HCT116 (cell line): ENCODE results near the gene TMEM244. TPM values are rescaled to one million over a fixed set of nuclear protein-coding genes. Genes with fewer than 3 reads are reported as not detected.

Source experiments
- ATAC-seq: fragments of 200-7000 bp; cut with Tn5 transposase; 2 replicates; pipeline ENCODE4 v1.9.1; 2020; ENCODE audit warnings: mild to moderate bottlenecking, moderate library complexity
- BruUV-seq: library from RNA; stranded (reverse); fragments of 400-500 nt; replicated peaks from 2 replicates; lab custom pipeline; 2021; lab: Mats Ljungman, UMichigan
- CTCF ChIA-PET: fragments of 300-600 bp; sonication (Branson Sonifier 250); formaldehyde crosslinking; loops from one replicate; lab custom pipeline; 2021; ENCODE audit warnings: antibody characterized with exemption; lab: Charles Lee
- POLR2A ChIA-PET: fragments of 300-600, 350-600 bp; sonication (Branson Sonifier 250); formaldehyde crosslinking; loops from one replicate; lab custom pipeline; 2021; ENCODE audit warnings: antibody characterized with exemption; lab: Charles Lee
- RAD21 ChIA-PET, 2 experiments: fragments of 300-600 bp; sonication (Branson Sonifier 250); formaldehyde crosslinking; loops; one replicate each; lab custom pipeline; 2023; ENCODE audit warnings: low total read pairs in 2 of 2; ENCODE audit not compliant: uncharacterized antibody in 2 of 2, unreplicated experiment in 2 of 2, low non-redundant PET in 1 of 2; lab: Charles Lee
- DNase-seq: peaks from one replicate; pipeline ENCODE4 v3.0.0-alpha.2; 2010; ENCODE audit warnings: low read depth, low spot score
- H2AFZ ChIP-seq: fragments of 200-600 bp; shearing (Covaris generic), sonication (generic); 2 replicates; pipeline ENCODE4 v1.6.1; 2017; ENCODE audit warnings: low read depth, mixed run types, mixed read lengths, antibody characterized with exemption, low read length; ENCODE audit not compliant: poor library complexity, severe bottlenecking
- H3K27ac ChIP-seq: 2 replicates; pipeline ENCODE4 v1.5.1; 2012; ENCODE audit warnings: low read depth, low read length
- H3K27me3 ChIP-seq: fragments of 200-600 bp; sonication (generic); 2 replicates; pipeline ENCODE4 v1.6.1; 2016; ENCODE audit warnings: mixed run types, low read length, mixed read lengths; ENCODE audit not compliant: insufficient read depth
- H3K36me3 ChIP-seq, 2 experiments: fragments of 200-500 bp in 1 of 2; fragments of 200-600 bp in 1 of 2; sonication (Bioruptor generic) in 1 of 2; sonication (generic) in 1 of 2; 2 replicates each; pipeline versions ENCODE4 v1.5.1 to v1.6.1; 2014 to 2016; ENCODE audit warnings: low read length in 2 of 2, inconsistent platforms in 1 of 2, mixed read lengths in 1 of 2, mixed run types in 1 of 2; ENCODE audit not compliant: insufficient read depth in 2 of 2, control insufficient read depth in 1 of 2
- H3K4me1 ChIP-seq, 2 experiments: fragments of 200-600 bp in 1 of 2; sonication (generic) in 1 of 2; 2 replicates each; pipeline versions ENCODE4 v1.5.1 to v1.6.1; 2012 to 2017; ENCODE audit warnings: low read length in 2 of 2, inconsistent platforms in 1 of 2, mild to moderate bottlenecking in 1 of 2, mixed read lengths in 1 of 2, mixed run types in 1 of 2, moderate library complexity in 1 of 2; ENCODE audit not compliant: insufficient read depth in 2 of 2, control insufficient read depth in 1 of 2
- H3K4me2 ChIP-seq: fragments of 200-600 bp; sonication (generic); 2 replicates; pipeline ENCODE4 v1.6.1; 2017; ENCODE audit warnings: mixed run types, low read length, mixed read lengths
- H3K4me3 ChIP-seq, 2 experiments: fragments of 200-600 bp in 1 of 2; sonication (generic) in 1 of 2; replicated peaks in 1 of 2; 2 replicates each; pipeline ENCODE4 v1.5.1; 2011 to 2016; ENCODE audit warnings: low read length in 2 of 2, control low read depth in 1 of 2, low read depth in 1 of 2, mild to moderate bottlenecking in 1 of 2, mixed read lengths in 1 of 2, mixed run types in 1 of 2
- H3K79me2 ChIP-seq: fragments of 200-600 bp; sonication (generic); 2 replicates; pipeline ENCODE4 v1.6.1; 2017; ENCODE audit warnings: mild to moderate bottlenecking, mixed run types, low read length, moderate library complexity, mixed read lengths; ENCODE audit not compliant: insufficient read depth
- H3K9ac ChIP-seq: fragments of 200-600 bp; sonication (generic); 2 replicates; pipeline ENCODE4 v1.6.1; 2016; ENCODE audit warnings: low read length, mixed read lengths
- H3K9me2 ChIP-seq: fragments of 200-600 bp; sonication (generic), shearing (Covaris generic); 2 replicates; pipeline ENCODE4 v1.6.1; 2017; ENCODE audit warnings: mixed run types, mild to moderate bottlenecking, moderate library complexity; ENCODE audit not compliant: insufficient read depth
- H3K9me3 ChIP-seq, 2 experiments: fragments of 200-500 bp in 1 of 2; fragments of 200-600 bp in 1 of 2; sonication (Bioruptor generic) in 1 of 2; sonication (generic) in 1 of 2; 2 replicates each; pipeline ENCODE4 v1.6.1; 2014 to 2017; ENCODE audit warnings: low read length in 2 of 2, mixed read lengths in 2 of 2, inconsistent platforms in 1 of 2, low read depth in 1 of 2, mild to moderate bottlenecking in 1 of 2, mixed run types in 1 of 2, moderate library complexity in 1 of 2; ENCODE audit not compliant: control insufficient read depth in 1 of 2, insufficient read depth in 1 of 2
- H4K20me1 ChIP-seq: fragments of 200-600 bp; sonication (generic), shearing (Covaris generic); 2 replicates; pipeline ENCODE4 v1.6.1; 2017; ENCODE audit warnings: mixed run types, mild to moderate bottlenecking, moderate library complexity; ENCODE audit not compliant: insufficient read depth
- CBX3 ChIP-seq: IDR thresholded peaks from 2 replicates; pipeline ENCODE4 v1.6.1; 2012; ENCODE audit warnings: low read depth
- CEBPB ChIP-seq: IDR thresholded peaks from 2 replicates; pipeline ENCODE4 v1.6.1; 2012; ENCODE audit warnings: low read depth
- EGR1 ChIP-seq: IDR thresholded peaks from 2 replicates; pipeline ENCODE4 v1.6.1; 2012; ENCODE audit warnings: low read depth
- EZH2 ChIP-seq: fragments of 200-600 bp; sonication (generic); IDR thresholded peaks from 2 replicates; pipeline ENCODE4 v1.6.1; 2017; ENCODE audit warnings: antibody characterized with exemption, mixed run types
- EZH2phosphoT487 ChIP-seq: fragments of 200-600 bp; IDR thresholded peaks from 2 replicates; pipeline ENCODE4 v1.6.1; 2018; ENCODE audit warnings: antibody characterized with exemption, borderline replicate concordance
- FOSL1 ChIP-seq: IDR thresholded peaks from 2 replicates; pipeline ENCODE4 v1.6.1; 2012; ENCODE audit warnings: low read depth
- JUND ChIP-seq: IDR thresholded peaks from 2 replicates; pipeline ENCODE4 v1.6.1; 2012
- POLR2AphosphoS5 ChIP-seq: IDR thresholded peaks from 2 replicates; pipeline ENCODE4 v1.6.1; 2011; ENCODE audit warnings: mild to moderate bottlenecking, low read depth, low read length, moderate library complexity
- RAD21 ChIP-seq: IDR thresholded peaks from 2 replicates; pipeline ENCODE4 v1.6.1; 2012; ENCODE audit warnings: low read depth, mild to moderate bottlenecking
- SIN3A ChIP-seq: IDR thresholded peaks from 2 replicates; pipeline ENCODE4 v1.6.1; 2012; ENCODE audit warnings: low read depth
- SP1 ChIP-seq: IDR thresholded peaks from 2 replicates; pipeline ENCODE4 v1.6.1; 2012; ENCODE audit warnings: low read depth
- TCF7L2 ChIP-seq: IDR thresholded peaks from 2 replicates; pipeline ENCODE4 v1.7.0; 2011; ENCODE audit warnings: borderline replicate concordance, inconsistent platforms; ENCODE audit not compliant: insufficient read depth, insufficient read length; ENCODE audit errors: extremely low read depth
- YY1 ChIP-seq: IDR thresholded peaks from 2 replicates; pipeline ENCODE4 v1.6.1; 2011; ENCODE audit warnings: low read length, low read depth, moderate library complexity, mild to moderate bottlenecking; ENCODE audit not compliant: insufficient replicate concordance; ENCODE audit errors: extremely low read depth
- intact Hi-C: fragments of 100-400 bp; cut with micrococcal nuclease; formaldehyde crosslinking; loops from 2 replicates; pipeline ENCODE4 v1.10.0; 2022
- total RNA-seq: library from RNA; stranded (reverse); gene quantifications from one replicate; pipeline ENCODE4 v1.2.1, GENCODE V29; 2021; ENCODE audit not compliant: unreplicated experiment
- TF ChIP-seq, protein P1 (sequence below): IDR thresholded peaks from 2 replicates; pipeline ENCODE4 v1.6.1; 2011; ENCODE audit warnings: mild to moderate bottlenecking, low read length, moderate library complexity; ENCODE audit not compliant: insufficient replicate concordance; ENCODE audit errors: extremely low read depth
- TF ChIP-seq, protein P2 (sequence below): IDR thresholded peaks from 2 replicates; pipeline ENCODE4 v1.6.1; 2012

TMEM244 gene
- total RNA-seq, 1 experiment from 2014 or later = not detected

DNA sequence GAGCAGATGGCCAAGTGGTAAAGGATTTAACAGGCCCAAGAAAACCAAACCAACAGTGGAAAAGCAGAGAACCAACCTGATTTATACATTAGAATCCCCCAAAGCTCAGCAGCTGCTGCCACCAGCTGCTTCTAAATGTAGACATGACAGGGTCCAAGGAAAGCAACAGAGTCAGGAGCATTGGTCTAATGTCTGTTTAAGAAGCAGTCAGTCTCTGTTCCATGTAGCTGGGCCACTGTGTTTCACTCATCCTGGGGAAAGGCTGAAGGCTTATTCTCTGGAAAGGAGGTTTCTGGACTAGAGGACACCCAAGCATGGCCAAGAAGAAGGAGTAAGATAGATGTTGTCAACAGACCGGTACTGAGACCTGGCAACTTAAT, 75.4 kb downstream of the TMEM244 start:
- intact Hi-C loops = loop anchor here (5.0 to 10.0 kb wide), 2 partner anchors 57 to 149 kb away; no protein-coding TSS in a partner anchor
- no peaks in the 10 kb centered on the region for H3K9me3 ChIP-seq
- ATAC-seq (no peak), DNase-seq (no peak)
- ChIA-PET CTCF (interaction anchor here (2.9 kb wide), 1 partner anchor 10 kb away, joined by 19 read pairs; no protein-coding TSS in a partner anchor), POLR2A (interaction anchor here (1.4 kb wide), 1 partner anchor 10 kb away, joined by 8 read pairs; no protein-coding TSS in a partner anchor), RAD21 (no interaction called here)
- H3K9ac ChIP-seq = no peak overlapping the region
- H3K9me2 ChIP-seq = no peaks in the 10 kb centered on the region
- H3K27ac ChIP-seq = no peak overlapping the region
- no TSS peak for BruUV-seq
- no peaks in the 10 kb centered on the region for H4K20me1 ChIP-seq
- peaks cover 8 to 23% of the 10 kb centered on the region in 2 experiments; a peak in 3 of 4 replicates for H3K4me1 ChIP-seq
- no peak for TF ChIP-seq SIN3A
- no peak for TF ChIP-seq FOSL1
- TF ChIP-seq, protein P1, sequence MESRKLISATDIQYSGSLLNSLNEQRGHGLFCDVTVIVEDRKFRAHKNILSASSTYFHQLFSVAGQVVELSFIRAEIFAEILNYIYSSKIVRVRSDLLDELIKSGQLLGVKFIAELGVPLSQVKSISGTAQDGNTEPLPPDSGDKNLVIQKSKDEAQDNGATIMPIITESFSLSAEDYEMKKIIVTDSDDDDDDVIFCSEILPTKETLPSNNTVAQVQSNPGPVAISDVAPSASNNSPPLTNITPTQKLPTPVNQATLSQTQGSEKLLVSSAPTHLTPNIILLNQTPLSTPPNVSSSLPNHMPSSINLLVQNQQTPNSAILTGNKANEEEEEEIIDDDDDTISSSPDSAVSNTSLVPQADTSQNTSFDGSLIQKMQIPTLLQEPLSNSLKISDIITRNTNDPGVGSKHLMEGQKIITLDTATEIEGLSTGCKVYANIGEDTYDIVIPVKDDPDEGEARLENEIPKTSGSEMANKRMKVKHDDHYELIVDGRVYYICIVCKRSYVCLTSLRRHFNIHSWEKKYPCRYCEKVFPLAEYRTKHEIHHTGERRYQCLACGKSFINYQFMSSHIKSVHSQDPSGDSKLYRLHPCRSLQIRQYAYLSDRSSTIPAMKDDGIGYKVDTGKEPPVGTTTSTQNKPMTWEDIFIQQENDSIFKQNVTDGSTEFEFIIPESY = no peak
- TF ChIP-seq TCF7L2 = no peak
- TF ChIP-seq, protein P2, sequence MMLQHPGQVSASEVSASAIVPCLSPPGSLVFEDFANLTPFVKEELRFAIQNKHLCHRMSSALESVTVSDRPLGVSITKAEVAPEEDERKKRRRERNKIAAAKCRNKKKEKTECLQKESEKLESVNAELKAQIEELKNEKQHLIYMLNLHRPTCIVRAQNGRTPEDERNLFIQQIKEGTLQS = no peak
- no peak for TF ChIP-seq JUND
- no peak for TF ChIP-seq EZH2
- no peak for TF ChIP-seq RAD21
- TF ChIP-seq SP1 = no peak
- TF ChIP-seq EZH2phosphoT487 = no peak
- no peak for TF ChIP-seq CBX3
- no peak for TF ChIP-seq CEBPB
- no peak for TF ChIP-seq EGR1
- no peak for TF ChIP-seq YY1
- TF ChIP-seq POLR2AphosphoS5 = no peak
- no peaks in the 10 kb centered on the region for H3K79me2 ChIP-seq
- peak overlapping the region; percentile 93 for H2AFZ ChIP-seq
- peak overlapping the region; percentile 24; the same call in 1 of the 2 replicates for H3K4me2 ChIP-seq
- no peaks in the 10 kb centered on the region for H3K27me3 ChIP-seq
- H3K4me3 ChIP-seq = no peak overlapping the region
- no peaks in the 10 kb centered on the region for H3K36me3 ChIP-seq
